ENCODE measurements around the gene RPUSD1. TPM values are rescaled to one million over a fixed set of nuclear protein-coding genes. Genes with fewer than 3 reads are reported as not detected.
"Not testable (repeated sequence)": the region's sequence is repeated elsewhere in the genome, so short reads cannot be mapped to it uniquely, and the experiment has no call there.

RPUSD1 gene
- total RNA-seq, 1 donor from 2014 or later, result 36.8 TPM

- H3K27me3 Mint-ChIP-seq (ENCODE audit: low read depth), result no peaks in the 10 kb centered on the region
- H3K4me3 Mint-ChIP-seq, result no peak overlapping the region
- no peak for TF ChIP-seq CTCF (conservative IDR thresholded peaks at IDR 0.05)
- no peaks in the 10 kb centered on the region for H3K36me3 Mint-ChIP-seq (ENCODE audit: low read depth)
- no peak overlapping the region for H3K27ac Mint-ChIP-seq (ENCODE audit: unreplicated experiment)
- no peak for DNase-seq (ENCODE audit: low read depth, low spot score)
- peaks cover 6% of the 10 kb centered on the region for H3K4me1 Mint-ChIP-seq
- H3K9me3 Mint-ChIP-seq, result no peaks in the 10 kb centered on the region
Measured at GRCh38 chr16:746637-747036, 41.5 kb downstream of the RPUSD1 start.

DNA sequence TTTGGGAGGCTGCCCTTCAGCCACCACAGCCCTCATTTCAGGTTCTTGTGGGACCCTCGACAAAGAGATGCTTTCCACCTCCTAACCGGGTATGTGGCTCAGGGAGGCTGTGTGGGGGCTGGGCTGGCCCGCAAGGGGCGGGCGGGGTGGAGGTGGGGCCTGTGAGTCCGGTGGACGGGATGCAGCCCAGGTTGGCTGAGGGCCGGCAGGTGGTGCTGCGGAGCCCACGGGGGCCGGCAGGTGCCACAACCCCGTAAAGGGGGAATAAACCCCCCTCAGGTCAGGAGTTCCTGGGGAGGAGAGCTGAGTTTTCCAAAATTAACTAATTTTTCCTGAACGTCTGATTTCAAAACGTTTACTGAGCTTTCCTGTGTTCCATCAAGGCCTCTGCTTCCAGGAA lies 42.4 kb downstream of the RPUSD1 start:
- peak; percentile 66 for TF ChIP-seq CTCF (conservative IDR thresholded peaks at IDR 0.05)
- Mint-ChIP-seq H3K4me1 (no peaks in the 10 kb centered on the region), H3K4me3 (no peak overlapping the region), H3K27me3 (ENCODE audit: low read depth) (no peaks in the 10 kb centered on the region), H3K36me3 (ENCODE audit: low read depth) (no peaks in the 10 kb centered on the region), H3K9me3 (no peaks in the 10 kb centered on the region), H3K27ac (ENCODE audit: unreplicated experiment) (no peak overlapping the region)
- DNase-seq (ENCODE audit: low read depth, low spot score), result no peak

- Mint-ChIP-seq H3K4me3 (no peak overlapping the region), H3K4me1 (no peaks in the 10 kb centered on the region)
Measured at GRCh38 chr16:743794-744500, 44.2 kb downstream of the RPUSD1 start.

DNA sequence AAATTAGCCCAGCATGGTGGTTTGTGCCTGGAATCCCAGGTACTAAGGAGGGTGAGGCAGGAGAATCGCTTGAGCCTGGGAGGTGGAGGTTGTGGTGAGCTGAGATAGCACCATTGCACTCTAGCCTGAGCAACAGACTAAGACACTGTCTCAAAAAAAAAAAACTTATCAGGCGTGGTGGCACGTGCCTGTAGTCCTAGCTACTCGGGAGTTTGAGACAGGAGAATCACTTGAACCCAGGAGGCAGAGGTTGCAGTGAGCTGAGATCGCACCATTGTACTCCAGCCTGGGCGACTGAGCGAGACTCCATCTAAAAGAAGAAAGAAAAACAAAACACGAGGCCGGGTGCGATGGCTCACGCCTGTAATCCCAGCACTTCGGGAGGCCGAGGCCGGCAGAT lies 45.3 kb downstream of the RPUSD1 start:
- H3K27me3 Mint-ChIP-seq (ENCODE audit: low read depth); DNase-seq (ENCODE audit: low read depth, low spot score); H3K27ac Mint-ChIP-seq (ENCODE audit: unreplicated experiment); H3K36me3 Mint-ChIP-seq (ENCODE audit: low read depth); H3K4me1 Mint-ChIP-seq; H3K9me3 Mint-ChIP-seq: not testable (repeated sequence)
- peak overlapping the region; percentile 34 for H3K4me3 Mint-ChIP-seq

More at GRCh38 chr16:743794-744500, 44.2 kb downstream of the RPUSD1 start:
- Mint-ChIP-seq H3K27ac (ENCODE audit: unreplicated experiment) (no peak overlapping the region), H3K27me3 (ENCODE audit: low read depth) (no peaks in the 10 kb centered on the region), H3K9me3 (no peaks in the 10 kb centered on the region), H3K36me3 (ENCODE audit: low read depth) (no peaks in the 10 kb centered on the region)
- no peak for DNase-seq (ENCODE audit: low read depth, low spot score)
- TF ChIP-seq CTCF (conservative IDR thresholded peaks at IDR 0.05), result peak; percentile 36

DNA sequence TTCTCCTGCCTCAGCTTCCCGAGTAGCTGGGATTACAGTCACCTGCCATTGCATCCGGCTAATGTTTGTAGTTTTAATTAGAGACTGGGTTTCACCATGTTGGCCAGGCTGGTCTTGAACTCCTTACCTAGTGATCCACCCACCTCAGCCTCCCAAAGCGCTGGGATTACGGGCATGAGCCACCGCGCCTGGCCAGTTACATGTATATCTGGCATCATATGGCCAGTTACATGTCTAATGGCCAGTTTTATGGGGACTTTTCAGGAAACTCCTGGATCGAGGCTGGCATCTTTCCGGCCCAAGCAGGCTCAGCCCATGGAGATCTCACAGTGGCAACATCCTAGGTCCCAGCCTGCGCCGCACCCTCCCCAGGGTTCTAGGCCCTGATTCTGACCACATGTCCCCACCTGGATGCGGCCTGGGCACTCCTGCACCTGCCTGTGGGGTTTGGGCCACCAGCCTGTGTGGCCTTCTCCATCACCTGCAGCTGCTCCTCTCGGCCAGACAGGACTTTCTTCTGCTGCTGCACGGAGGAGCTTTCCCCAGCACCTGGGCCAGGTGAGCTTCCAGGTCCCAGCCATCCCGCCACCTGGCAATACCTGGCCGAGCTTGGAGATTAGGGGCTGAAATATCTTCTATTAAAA lies 46.1 kb downstream of the RPUSD1 start:
- H3K27me3 Mint-ChIP-seq (ENCODE audit: low read depth), result no peaks in the 10 kb centered on the region
- no peak for TF ChIP-seq CTCF (conservative IDR thresholded peaks at IDR 0.05)
- no peak overlapping the region for H3K27ac Mint-ChIP-seq (ENCODE audit: unreplicated experiment)
- H3K4me1 Mint-ChIP-seq, result no peaks in the 10 kb centered on the region
- no peaks in the 10 kb centered on the region for H3K9me3 Mint-ChIP-seq
- H3K36me3 Mint-ChIP-seq (ENCODE audit: low read depth), result no peaks in the 10 kb centered on the region
- DNase-seq (ENCODE audit: low read depth, low spot score), result no peak
- peak overlapping the region; percentile 79 for H3K4me3 Mint-ChIP-seq
